ENCODE results near the gene CAMK2N1. TPM values are rescaled to one million over a fixed set of nuclear protein-coding genes. Genes with fewer than 3 reads are reported as not detected.

CAMK2N1 gene
- polyA plus RNA-seq, 1 donor from 2014 or later: 67.1 TPM

DNA sequence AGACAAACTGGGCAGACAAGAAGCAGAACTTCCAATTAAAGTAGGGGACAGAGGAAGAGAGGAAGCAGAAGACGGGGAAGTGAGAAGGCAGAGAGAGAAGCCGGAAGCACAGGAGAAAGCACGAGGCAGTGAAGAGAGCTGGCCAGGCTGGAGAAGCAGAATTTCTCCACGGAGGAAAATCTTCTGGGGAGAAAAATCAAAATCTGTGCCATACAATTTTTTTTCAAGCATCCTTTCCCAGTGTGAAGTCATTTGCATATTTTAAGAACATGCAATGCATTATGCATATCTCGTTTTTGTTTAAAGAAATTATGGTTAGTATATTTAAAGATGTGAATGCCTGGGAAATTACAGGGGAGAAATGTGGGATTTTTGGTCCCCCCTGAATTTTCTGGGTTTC is 7.3 kb upstream of the CAMK2N1 start:
- Histone ChIP-seq H3K9me3 (ENCODE audit: low read length) (no peaks in the 10 kb centered on the region), H3K27me3 (ENCODE audit: insufficient read depth, low read depth, low read length) (no peaks in the 10 kb centered on the region), H3K9me2 (ENCODE audit: insufficient read depth, low read length) (no peaks in the 10 kb centered on the region), H3F3A (ENCODE audit: insufficient read depth, low read length, poor library complexity, severe bottlenecking) (no peaks in the 10 kb centered on the region), H3K4me2 (ENCODE audit: low read length) (no peak overlapping the region), H2AFZ (ENCODE audit: low read depth, low read length) (no peak overlapping the region), H4K20me1 (ENCODE audit: insufficient read depth) (no peaks in the 10 kb centered on the region), H3K27ac (ENCODE audit: low read length) (no peak overlapping the region), H3K9ac (ENCODE audit: low read length) (no peak overlapping the region), H3K36me3 (ENCODE audit: insufficient read depth, low read length) (no peaks in the 10 kb centered on the region), H3K79me2 (replicated peaks; ENCODE audit: insufficient read depth, low read length) (no peaks in the 10 kb centered on the region), H3K4me3 (ENCODE audit: low read length) (no peak overlapping the region)
- TF ChIP-seq MXI1 (conservative IDR thresholded peaks at IDR 0.05; ENCODE audit: poor library complexity, severe bottlenecking): no peak
- no peak for TF ChIP-seq SMC3 (conservative IDR thresholded peaks at IDR 0.05; ENCODE audit: poor library complexity)
- no peak for TF ChIP-seq EZH2 (IDR thresholded peaks at IDR 0.05; ENCODE audit: borderline replicate concordance, insufficient read depth, low read length, poor library complexity, severe bottlenecking)
- TF ChIP-seq, protein P1, sequence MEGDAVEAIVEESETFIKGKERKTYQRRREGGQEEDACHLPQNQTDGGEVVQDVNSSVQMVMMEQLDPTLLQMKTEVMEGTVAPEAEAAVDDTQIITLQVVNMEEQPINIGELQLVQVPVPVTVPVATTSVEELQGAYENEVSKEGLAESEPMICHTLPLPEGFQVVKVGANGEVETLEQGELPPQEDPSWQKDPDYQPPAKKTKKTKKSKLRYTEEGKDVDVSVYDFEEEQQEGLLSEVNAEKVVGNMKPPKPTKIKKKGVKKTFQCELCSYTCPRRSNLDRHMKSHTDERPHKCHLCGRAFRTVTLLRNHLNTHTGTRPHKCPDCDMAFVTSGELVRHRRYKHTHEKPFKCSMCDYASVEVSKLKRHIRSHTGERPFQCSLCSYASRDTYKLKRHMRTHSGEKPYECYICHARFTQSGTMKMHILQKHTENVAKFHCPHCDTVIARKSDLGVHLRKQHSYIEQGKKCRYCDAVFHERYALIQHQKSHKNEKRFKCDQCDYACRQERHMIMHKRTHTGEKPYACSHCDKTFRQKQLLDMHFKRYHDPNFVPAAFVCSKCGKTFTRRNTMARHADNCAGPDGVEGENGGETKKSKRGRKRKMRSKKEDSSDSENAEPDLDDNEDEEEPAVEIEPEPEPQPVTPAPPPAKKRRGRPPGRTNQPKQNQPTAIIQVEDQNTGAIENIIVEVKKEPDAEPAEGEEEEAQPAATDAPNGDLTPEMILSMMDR (IDR thresholded peaks at IDR 0.05; ENCODE audit: poor library complexity, severe bottlenecking): no peak
- TF ChIP-seq RAD21 (conservative IDR thresholded peaks at IDR 0.05): no peak
- no peak for TF ChIP-seq TAF1 (IDR thresholded peaks at IDR 0.05; ENCODE audit: low read depth)
- TF ChIP-seq POLR2AphosphoS5 (IDR thresholded peaks at IDR 0.05): no peak
- TF ChIP-seq, protein P2, sequence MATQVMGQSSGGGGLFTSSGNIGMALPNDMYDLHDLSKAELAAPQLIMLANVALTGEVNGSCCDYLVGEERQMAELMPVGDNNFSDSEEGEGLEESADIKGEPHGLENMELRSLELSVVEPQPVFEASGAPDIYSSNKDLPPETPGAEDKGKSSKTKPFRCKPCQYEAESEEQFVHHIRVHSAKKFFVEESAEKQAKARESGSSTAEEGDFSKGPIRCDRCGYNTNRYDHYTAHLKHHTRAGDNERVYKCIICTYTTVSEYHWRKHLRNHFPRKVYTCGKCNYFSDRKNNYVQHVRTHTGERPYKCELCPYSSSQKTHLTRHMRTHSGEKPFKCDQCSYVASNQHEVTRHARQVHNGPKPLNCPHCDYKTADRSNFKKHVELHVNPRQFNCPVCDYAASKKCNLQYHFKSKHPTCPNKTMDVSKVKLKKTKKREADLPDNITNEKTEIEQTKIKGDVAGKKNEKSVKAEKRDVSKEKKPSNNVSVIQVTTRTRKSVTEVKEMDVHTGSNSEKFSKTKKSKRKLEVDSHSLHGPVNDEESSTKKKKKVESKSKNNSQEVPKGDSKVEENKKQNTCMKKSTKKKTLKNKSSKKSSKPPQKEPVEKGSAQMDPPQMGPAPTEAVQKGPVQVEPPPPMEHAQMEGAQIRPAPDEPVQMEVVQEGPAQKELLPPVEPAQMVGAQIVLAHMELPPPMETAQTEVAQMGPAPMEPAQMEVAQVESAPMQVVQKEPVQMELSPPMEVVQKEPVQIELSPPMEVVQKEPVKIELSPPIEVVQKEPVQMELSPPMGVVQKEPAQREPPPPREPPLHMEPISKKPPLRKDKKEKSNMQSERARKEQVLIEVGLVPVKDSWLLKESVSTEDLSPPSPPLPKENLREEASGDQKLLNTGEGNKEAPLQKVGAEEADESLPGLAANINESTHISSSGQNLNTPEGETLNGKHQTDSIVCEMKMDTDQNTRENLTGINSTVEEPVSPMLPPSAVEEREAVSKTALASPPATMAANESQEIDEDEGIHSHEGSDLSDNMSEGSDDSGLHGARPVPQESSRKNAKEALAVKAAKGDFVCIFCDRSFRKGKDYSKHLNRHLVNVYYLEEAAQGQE (IDR thresholded peaks at IDR 0.05; ENCODE audit: borderline replicate concordance): no peak
- no peak for TF ChIP-seq EP300 (conservative IDR thresholded peaks at IDR 0.05; ENCODE audit: poor library complexity, severe bottlenecking)

DNA sequence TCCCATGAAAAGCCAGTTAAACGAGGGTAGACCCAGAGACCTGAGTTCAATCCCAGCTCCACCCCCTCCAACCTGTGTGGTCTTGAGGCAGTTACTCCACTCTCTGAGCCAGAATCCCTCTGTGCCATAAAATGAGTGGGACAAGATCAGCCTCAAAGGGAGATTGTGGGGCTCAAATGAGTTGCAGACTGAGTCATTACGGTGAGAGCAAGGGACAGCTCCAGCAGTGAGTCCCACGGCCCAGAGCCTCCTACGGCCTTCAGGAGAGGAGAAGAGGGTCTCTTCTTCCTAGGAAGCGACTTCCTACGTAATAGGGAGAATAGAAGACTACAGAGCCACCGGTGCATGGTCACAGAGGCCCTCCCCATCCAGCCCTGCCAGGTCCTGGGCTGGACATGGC is 6.7 kb upstream of the CAMK2N1 start:
- TF ChIP-seq TAF1 (IDR thresholded peaks at IDR 0.05; ENCODE audit: low read depth) (no peak), MXI1 (conservative IDR thresholded peaks at IDR 0.05; ENCODE audit: poor library complexity, severe bottlenecking) (no peak), SMC3 (conservative IDR thresholded peaks at IDR 0.05; ENCODE audit: poor library complexity) (no peak), EZH2 (IDR thresholded peaks at IDR 0.05; ENCODE audit: borderline replicate concordance, insufficient read depth, low read length, poor library complexity, severe bottlenecking) (no peak), RAD21 (conservative IDR thresholded peaks at IDR 0.05) (no peak), EP300 (conservative IDR thresholded peaks at IDR 0.05; ENCODE audit: poor library complexity, severe bottlenecking) (no peak), POLR2AphosphoS5 (IDR thresholded peaks at IDR 0.05) (no peak)
- TF ChIP-seq, protein P2 (IDR thresholded peaks at IDR 0.05; ENCODE audit: borderline replicate concordance): no peak
- TF ChIP-seq, protein P1 (IDR thresholded peaks at IDR 0.05; ENCODE audit: poor library complexity, severe bottlenecking): no peak
- no peak overlapping the region for H2AFZ ChIP-seq (ENCODE audit: low read depth, low read length)
- no peaks in the 10 kb centered on the region for H4K20me1 ChIP-seq (ENCODE audit: insufficient read depth)
- H3K4me3 ChIP-seq (ENCODE audit: low read length): no peak overlapping the region
- no peaks in the 10 kb centered on the region for H3K79me2 ChIP-seq (replicated peaks; ENCODE audit: insufficient read depth, low read length)
- H3K4me2 ChIP-seq (ENCODE audit: low read length): no peak overlapping the region
- H3K9me2 ChIP-seq (ENCODE audit: insufficient read depth, low read length): no peaks in the 10 kb centered on the region
- no peaks in the 10 kb centered on the region for H3K9me3 ChIP-seq (ENCODE audit: low read length)
- no peaks in the 10 kb centered on the region for H3K36me3 ChIP-seq (ENCODE audit: insufficient read depth, low read length)
- no peak overlapping the region for H3K9ac ChIP-seq (ENCODE audit: low read length)
- H3K27me3 ChIP-seq (ENCODE audit: insufficient read depth, low read depth, low read length): no peaks in the 10 kb centered on the region
- H3K27ac ChIP-seq (ENCODE audit: low read length): no peak overlapping the region
- H3F3A ChIP-seq (ENCODE audit: insufficient read depth, low read length, poor library complexity, severe bottlenecking): no peaks in the 10 kb centered on the region
